Peyer's patch (tissue), 4 donors: ENCODE data around the gene RSBN1L.

ENCODE experiments used
- CTCF ChIP-seq, 6 experiments: fragments of 450-650 bp in 4 of 6; fragments of 200-600 bp in 2 of 6; sonication (generic) in 1 of 6; IDR thresholded peaks; one replicate each; pipeline ENCODE4 v1.5.1; 2017 to 2019; ENCODE audit warnings: antibody characterized with exemption in 6 of 6, mild to moderate bottlenecking in 3 of 6, moderate library complexity in 1 of 6
- POLR2A ChIP-seq, 2 donors: fragments of 450-650 bp; IDR thresholded peaks; one replicate each; pipeline ENCODE4 v1.5.1; 2017; ENCODE audit warnings: antibody characterized with exemption in 2 of 2, mild to moderate bottlenecking in 2 of 2, moderate library complexity in 2 of 2

- no peak for TF ChIP-seq CTCF (IDR thresholded peaks at IDR 0.05)
- no peak for TF ChIP-seq POLR2A (IDR thresholded peaks at IDR 0.05)
These were observed 16.7 kb upstream of the RSBN1L start for GRCh38 chr7:77679608-77680007.
